Lung microvascular endothelial cell (primary cell): ENCODE measurements around the gene PPTC7. TPM values are rescaled to one million over a fixed set of nuclear protein-coding genes. Genes with fewer than 3 reads are reported as not detected.

ENCODE experiments used
- total RNA-seq: library from RNA; depleted of rRNA; stranded (reverse); fragments of >200 nt; gene quantifications from 2 replicates; pipeline ENCODE4 v1.2.1, GENCODE V29; 2014

Gene PPTC7
- total RNA-seq, 1 donor from 2014 or later: 8.3 TPM

Other genes starting within 250 kb of the PPTC7 start
- gene ANAPC7, start 179.6 kb downstream of the PPTC7 start, total RNA-seq: 24.6 and 37.1 TPM in 2 replicates
- 182 and 207 TPM in 2 replicates for gene ARPC3, start 133.0 kb downstream of the PPTC7 start, total RNA-seq
- 15.7 and 18.1 TPM in 2 replicates for gene GPN3, start 115.1 kb downstream of the PPTC7 start, total RNA-seq
- 9.4 and 9.7 TPM in 2 replicates for gene FAM216A, start 114.5 kb downstream of the PPTC7 start, total RNA-seq
- 42.9 and 47.2 TPM in 2 replicates for gene VPS29, start 81.2 kb downstream of the PPTC7 start, total RNA-seq
- gene RAD9B, start 81.0 kb downstream of the PPTC7 start, total RNA-seq: 0.40 and 0.65 TPM in 2 replicates
- 7.0 and 9.7 TPM in 2 replicates for gene TCTN1, start 30.8 kb upstream of the PPTC7 start, total RNA-seq
- 2.2 and 5.0 TPM in 2 replicates for gene HVCN1, start 105.8 kb upstream of the PPTC7 start, total RNA-seq
- gene PPP1CC, start 159.6 kb upstream of the PPTC7 start, total RNA-seq: 62.9 and 85.9 TPM in 2 replicates